Endothelial cell of umbilical vein (primary cell): ENCODE measurements around the gene SAXO1.
"Not testable (repeated sequence)": the region's sequence is repeated elsewhere in the genome, so short reads cannot be mapped to it uniquely, and the experiment has no call there.

Experiments
- CTCF ChIP-seq, 2 donors: IDR thresholded peaks; 1 replicate in 1 of 2; 2 replicates in 1 of 2; pipeline ENCODE4 v1.5.1; 2011; ENCODE audit warnings: low read length in 2 of 2, mild to moderate bottlenecking in 2 of 2, moderate library complexity in 2 of 2, control low read depth in 1 of 2, inconsistent platforms in 1 of 2, low read depth in 1 of 2; ENCODE audit not compliant: insufficient read depth in 1 of 2; ENCODE audit errors: extremely low read depth in 1 of 2
- EZH2 ChIP-seq: IDR thresholded peaks from 2 replicates; pipeline ENCODE4 v1.6.1; 2012; ENCODE audit warnings: borderline replicate concordance, low read depth, mild to moderate bottlenecking, moderate library complexity, low read length, inconsistent platforms; ENCODE audit not compliant: severe bottlenecking
- MAX ChIP-seq: IDR thresholded peaks from 2 replicates; pipeline ENCODE4 v1.6.1; 2011; ENCODE audit not compliant: insufficient read depth, insufficient read length
- POLR2AphosphoS5 ChIP-seq: IDR thresholded peaks from 2 replicates; pipeline ENCODE4 v1.6.1; 2012; ENCODE audit warnings: low read depth, mild to moderate bottlenecking, control low read depth, low read length, moderate library complexity; ENCODE audit not compliant: insufficient read depth

- TF ChIP-seq CTCF (IDR thresholded peaks at IDR 0.05; ENCODE audit: extremely low read depth in 1 of 2, insufficient read depth in 1 of 2, low read depth in 1 of 2, low read length in 2 of 2); MAX; POLR2AphosphoS5; EZH2: not testable (repeated sequence)
Measured at GRCh38 chr9:18991197-18991596, 41.8 kb downstream of the SAXO1 start.
